ENCODE results near the gene TSPAN16.
"Not testable (repeated sequence)": the region's sequence is repeated elsewhere in the genome, so short reads cannot be mapped to it uniquely, and the experiment has no call there.

TSPAN16 gene

GRCh38 chr19:11337080-11337479 is 41.1 kb downstream of the TSPAN16 start:
- no peak overlapping the region for H3K4me3 ChIP-seq (ENCODE audit: low read length)
- DNase-seq (ENCODE audit: low read depth, low spot score), result no peak

- DNase-seq (ENCODE audit: low read depth, low spot score), result no peak
- no peak overlapping the region for H3K4me3 ChIP-seq (ENCODE audit: low read length)
Observed at GRCh38 chr19:11338121-11338520, 42.2 kb downstream of the TSPAN16 start.

- DNase-seq (ENCODE audit: low read depth, low spot score), result no peak
Observed at GRCh38 chr19:11338569-11339253, 42.8 kb downstream of the TSPAN16 start.

GRCh38 chr19:11339254-11340098 is 43.5 kb downstream of the TSPAN16 start, which contains the start of gene RAB3D:
Gene RAB3D (minus strand): TSS chr19:11339657. CDS start chr19:11337399, 2,258 bp downstream.
- peak; percentile 82 for DNase-seq (ENCODE audit: low read depth, low spot score)
- peak within 1 kb of the TSS; percentile 59 for H3K4me3 ChIP-seq (ENCODE audit: low read length)

More at GRCh38 chr19:11338569-11339253, 42.8 kb downstream of the TSPAN16 start:
- peak overlapping the region; percentile 59 for H3K4me3 ChIP-seq (ENCODE audit: low read length)

DNA sequence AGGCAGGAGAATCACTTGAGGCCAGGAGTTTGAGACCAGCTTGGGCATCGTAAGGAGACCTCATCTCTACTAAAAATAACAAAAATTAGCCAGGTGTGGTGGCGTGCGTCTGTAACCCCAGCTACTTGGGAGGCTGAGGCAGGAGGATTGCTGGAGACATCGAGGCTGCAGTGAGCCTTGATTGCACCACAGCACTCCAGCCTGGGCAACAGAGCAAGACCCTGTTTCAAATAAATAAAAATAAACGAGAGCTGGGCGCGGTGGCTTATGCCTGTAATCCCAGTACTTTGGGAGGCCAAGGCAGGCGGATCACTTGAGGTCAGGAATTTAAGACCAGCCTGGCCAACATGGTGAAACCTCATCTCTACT is 44.1 kb downstream of the TSPAN16 start:
- peak overlapping the region; percentile 59 for H3K4me3 ChIP-seq (ENCODE audit: low read length)
- not testable (repeated sequence) for DNase-seq (ENCODE audit: low read depth, low spot score)

- no peak for DNase-seq (ENCODE audit: low read depth, low spot score)
- no peak overlapping the region for H3K4me3 ChIP-seq (ENCODE audit: low read length)
Observed at GRCh38 chr19:11342429-11342828, 46.5 kb downstream of the TSPAN16 start.

DNA sequence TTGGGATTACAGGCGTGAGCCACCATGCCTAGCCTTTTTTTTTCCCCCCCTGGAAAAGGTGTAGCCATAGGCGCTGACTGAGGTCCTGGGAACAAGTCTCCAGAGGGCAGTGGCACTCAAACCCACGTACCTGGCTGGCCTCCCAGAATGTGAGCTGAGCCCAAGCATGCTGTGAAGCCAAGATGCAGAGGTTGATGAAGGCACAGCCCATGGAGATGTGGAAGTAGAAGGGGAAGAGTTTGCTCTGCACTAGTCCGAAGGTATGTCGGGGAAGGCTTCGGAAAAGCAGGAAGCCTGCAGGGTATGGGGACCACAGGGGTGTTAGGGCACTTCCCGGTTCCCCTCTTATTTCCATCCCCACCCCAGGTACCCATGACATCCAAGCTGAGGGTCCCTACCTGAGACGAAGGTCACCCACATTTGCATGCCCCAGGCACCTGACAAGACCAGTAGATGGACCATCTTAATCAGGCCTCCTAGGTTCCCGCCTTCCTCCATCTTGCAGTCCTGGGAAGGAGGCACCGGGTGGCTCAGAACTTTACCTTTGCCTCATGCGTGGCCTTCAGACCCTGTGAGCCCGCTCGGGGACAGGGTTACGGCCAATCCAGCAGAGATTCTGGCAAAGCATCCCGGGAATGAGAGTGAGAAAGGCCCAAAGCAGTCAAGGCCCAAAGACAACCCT is 49.3 kb downstream of the TSPAN16 start:
- DNase-seq (ENCODE audit: low read depth, low spot score), result no peak
- peak overlapping the region; percentile 87 for H3K4me3 ChIP-seq (ENCODE audit: low read length)

DNA sequence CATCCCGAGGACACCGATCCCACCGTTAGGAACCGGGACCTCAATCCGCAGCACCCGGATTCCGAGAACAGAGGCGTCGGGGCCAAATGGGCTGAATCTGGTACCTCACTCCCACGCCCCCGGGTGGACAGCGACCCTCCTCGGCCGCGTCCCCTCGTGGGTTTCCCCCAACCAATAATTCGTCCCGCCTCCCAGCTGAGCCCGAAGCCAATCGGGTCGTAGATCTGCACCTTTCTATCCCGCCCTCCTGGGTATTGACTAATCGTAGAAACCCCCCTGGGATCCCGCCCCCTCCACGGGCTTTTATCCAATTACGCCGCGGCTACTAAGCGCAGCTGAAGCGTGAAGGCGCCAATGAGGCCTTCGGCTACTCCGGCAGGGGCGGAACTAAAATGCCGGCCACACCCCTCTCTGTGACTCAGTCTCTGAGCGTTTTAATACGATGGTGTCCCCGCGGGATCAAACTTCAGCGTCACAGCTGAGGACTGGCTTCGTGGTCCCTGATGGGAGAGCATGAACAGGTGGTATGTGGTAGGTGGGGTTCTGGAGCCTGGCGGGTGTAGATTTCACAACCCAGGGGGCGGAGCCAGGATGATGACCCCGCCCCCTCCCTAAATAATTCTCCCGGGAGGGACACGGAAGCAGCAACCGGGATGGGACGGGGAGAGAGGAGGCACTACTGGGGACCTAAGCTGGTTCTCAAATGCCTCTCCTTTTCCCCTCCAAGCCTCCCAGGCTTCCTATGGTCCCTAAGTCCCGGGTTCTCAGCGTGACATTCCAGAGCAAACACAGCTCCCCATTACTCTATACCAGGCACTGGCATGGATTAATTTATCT is 50.4 kb downstream of the TSPAN16 start, which contains the start of the genes CCDC159 and TMEM205:
Gene CCDC159 (plus strand): TSS at position 416 of the 837 bp plus-strand sequence. CDS start 88 bp downstream, at position 504.
Gene TMEM205 (minus strand): TSS at position 165 of the 837 bp plus-strand sequence. CDS start 649 bp downstream, outside the sequence.
- DNase-seq (ENCODE audit: low read depth, low spot score), result peak; percentile 99

GRCh38 chr19:11347546-11348039 is 51.6 kb downstream of the TSPAN16 start:
- H3K4me3 ChIP-seq (ENCODE audit: low read length), result no peak overlapping the region
- DNase-seq (ENCODE audit: low read depth, low spot score), result no peak

More for the DNA sequence above, 50.4 kb downstream of the TSPAN16 start, which contains the start of the genes CCDC159 and TMEM205:
- peak within 1 kb of the TSS; percentile 87 for H3K4me3 ChIP-seq (ENCODE audit: low read length)

DNA sequence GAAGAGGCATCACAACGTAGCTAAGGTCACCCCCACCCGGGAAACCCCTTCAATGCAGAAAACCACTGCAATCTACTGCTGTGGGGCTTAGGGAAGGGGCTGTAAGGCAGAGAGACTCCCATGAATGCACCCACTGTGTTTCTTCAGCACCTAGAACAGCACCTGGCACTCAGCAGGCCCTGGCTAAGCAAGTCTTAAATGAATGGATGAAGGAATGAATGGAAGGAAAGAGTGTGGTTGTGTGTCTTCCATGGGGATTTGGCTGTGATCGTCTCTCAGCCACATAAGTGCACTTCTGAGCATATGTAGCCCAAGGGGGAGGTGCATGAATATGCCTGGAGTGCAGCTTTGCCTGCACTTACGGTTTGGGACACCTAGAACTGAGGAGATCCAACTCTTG is 53.2 kb downstream of the TSPAN16 start:
- no peak for DNase-seq (ENCODE audit: low read depth, low spot score)
- no peak overlapping the region for H3K4me3 ChIP-seq (ENCODE audit: low read length)

GRCh38 chr19:11354102-11354501 is 58.1 kb downstream of the TSPAN16 start:
- not testable (repeated sequence) for H3K4me3 ChIP-seq (ENCODE audit: low read length); DNase-seq (ENCODE audit: low read depth, low spot score)

GRCh38 chr19:11355160-11356073 is 59.5 kb downstream of the TSPAN16 start, which contains the start of gene PLPPR2:
Gene PLPPR2 (plus strand): TSS chr19:11355432. CDS start chr19:11357674, 2,242 bp downstream.
- H3K4me3 ChIP-seq (ENCODE audit: low read length), result peak within 1 kb of the TSS; percentile 50
- peak; percentile 82 for DNase-seq (ENCODE audit: low read depth, low spot score)

GRCh38 chr19:11356074-11356397 is 60.1 kb downstream of the TSPAN16 start:
- peak overlapping the region; percentile 50 for H3K4me3 ChIP-seq (ENCODE audit: low read length)
- no peak for DNase-seq (ENCODE audit: low read depth, low spot score)

DNA sequence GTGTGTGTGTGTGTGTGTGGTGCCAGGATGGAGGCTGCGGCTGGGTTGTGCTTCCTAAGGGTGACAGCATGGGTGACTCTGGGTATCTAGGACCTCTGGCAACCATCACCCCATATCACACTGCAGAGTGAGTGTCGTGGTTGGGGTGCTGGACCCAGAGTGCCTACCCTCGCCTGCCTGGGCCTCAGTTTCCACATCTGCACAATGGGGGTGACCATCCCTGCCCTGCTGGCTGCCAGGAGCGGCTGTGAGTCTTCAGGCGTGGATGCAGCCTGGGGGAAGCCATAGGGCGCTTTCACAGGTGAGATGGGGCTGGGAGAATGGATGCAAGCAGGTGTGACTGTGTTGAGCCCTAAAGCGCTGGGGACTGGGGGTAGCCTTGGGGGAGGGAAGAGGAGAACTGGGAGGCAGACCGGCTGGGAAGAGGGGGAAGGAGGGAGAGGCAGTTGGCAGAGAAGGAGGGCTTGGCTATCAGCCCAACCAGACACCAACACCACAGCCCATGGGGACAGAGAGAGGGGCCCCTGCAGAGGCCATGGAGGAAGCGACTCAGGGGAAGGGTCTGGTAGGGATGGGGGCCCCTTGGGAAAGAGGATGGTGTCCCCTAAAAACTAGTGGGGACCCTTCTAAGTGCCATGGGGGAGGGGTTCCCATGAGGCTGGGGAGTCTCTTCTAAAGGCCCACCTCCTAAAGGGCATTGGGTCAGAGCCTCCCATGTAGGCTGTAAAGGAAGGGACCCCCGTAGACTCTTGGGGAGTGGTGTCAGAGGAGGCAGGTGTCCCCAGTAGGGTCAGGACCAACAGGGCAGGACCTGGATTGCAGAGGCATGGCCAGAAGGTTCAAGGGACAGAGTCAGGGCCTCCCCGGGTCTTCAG is 61.0 kb downstream of the TSPAN16 start:
- H3K4me3 ChIP-seq (ENCODE audit: low read length), result no peak overlapping the region
- DNase-seq (ENCODE audit: low read depth, low spot score), result no peak

DNA sequence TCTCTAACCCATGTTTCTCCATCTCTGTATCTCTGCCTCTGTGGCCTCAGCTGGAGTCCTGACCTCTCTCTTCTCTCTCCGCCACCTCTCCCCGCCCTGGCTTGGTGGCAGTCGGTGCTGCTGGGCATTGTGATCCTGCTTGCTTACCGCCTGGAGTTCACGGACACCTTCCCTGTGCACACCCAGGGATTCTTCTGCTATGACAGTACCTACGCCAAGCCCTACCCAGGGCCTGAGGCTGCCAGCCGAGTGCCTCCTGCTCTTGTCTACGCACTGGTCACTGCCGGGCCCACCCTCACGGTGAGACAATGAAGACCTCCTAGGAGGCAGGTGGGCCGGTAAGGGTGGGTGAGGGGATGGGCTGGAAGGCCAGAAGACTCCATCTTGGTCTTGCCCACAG is 63.5 kb downstream of the TSPAN16 start:
- no peak for DNase-seq (ENCODE audit: low read depth, low spot score)
- no peak overlapping the region for H3K4me3 ChIP-seq (ENCODE audit: low read length)

DNA sequence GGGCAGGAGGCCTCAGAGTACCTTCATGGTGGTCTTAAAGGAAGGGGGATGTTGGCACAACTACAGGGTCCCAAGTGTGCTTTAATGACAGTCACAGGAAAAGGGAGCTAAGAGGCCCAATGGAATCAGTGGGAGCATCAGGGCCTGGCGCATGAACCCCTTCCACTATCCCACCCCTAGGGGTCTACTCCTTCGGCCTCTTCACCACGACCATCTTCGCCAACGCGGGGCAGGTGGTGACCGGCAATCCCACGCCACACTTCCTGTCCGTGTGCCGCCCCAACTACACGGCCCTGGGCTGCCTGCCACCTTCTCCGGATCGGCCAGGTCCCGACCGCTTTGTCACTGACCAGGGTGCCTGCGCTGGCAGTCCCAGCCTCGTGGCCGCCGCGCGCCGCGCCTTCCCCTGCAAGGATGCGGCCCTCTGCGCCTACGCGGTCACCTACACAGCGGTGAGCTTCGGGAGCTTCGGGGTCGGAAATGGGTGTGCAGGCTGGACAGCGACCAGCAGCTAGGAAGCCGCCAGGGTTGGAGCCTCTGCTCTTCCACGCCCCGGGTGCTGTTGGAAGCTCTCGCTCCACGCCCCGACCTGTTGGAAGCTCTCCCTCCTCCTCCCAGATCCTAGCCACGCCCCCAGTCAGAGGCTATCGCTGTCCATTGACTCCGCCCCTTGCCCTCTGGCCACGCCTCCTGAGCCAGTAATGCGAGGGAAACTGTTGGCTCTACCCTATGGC is 65.2 kb downstream of the TSPAN16 start:
- DNase-seq (ENCODE audit: low read depth, low spot score), result no peak
- no peak overlapping the region for H3K4me3 ChIP-seq (ENCODE audit: low read length)

Measured in Jurkat, Clone E6-1 (cell line).